ENCODE data around the gene NDST1.

DNA sequence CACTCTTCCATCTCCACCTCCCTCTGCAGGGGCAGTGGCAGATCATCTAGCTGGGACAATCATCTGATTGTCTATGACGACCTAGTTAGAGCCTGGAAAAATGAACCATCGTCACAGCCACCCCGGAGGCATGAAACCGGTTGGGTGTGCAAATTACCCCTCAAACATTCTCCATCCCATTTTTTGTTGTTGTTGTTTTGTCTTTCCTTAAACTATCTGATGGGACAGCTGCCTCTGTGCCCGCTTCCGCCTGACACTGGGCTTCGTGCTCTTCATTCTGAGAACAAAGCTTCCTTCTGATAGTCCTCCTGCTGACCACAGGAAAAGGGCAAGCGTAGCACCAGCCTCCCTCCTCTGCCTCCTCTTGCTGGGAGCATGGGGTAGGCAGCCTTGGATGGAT, 7.0 kb upstream of the NDST1 start:
- TF ChIP-seq, protein P1, sequence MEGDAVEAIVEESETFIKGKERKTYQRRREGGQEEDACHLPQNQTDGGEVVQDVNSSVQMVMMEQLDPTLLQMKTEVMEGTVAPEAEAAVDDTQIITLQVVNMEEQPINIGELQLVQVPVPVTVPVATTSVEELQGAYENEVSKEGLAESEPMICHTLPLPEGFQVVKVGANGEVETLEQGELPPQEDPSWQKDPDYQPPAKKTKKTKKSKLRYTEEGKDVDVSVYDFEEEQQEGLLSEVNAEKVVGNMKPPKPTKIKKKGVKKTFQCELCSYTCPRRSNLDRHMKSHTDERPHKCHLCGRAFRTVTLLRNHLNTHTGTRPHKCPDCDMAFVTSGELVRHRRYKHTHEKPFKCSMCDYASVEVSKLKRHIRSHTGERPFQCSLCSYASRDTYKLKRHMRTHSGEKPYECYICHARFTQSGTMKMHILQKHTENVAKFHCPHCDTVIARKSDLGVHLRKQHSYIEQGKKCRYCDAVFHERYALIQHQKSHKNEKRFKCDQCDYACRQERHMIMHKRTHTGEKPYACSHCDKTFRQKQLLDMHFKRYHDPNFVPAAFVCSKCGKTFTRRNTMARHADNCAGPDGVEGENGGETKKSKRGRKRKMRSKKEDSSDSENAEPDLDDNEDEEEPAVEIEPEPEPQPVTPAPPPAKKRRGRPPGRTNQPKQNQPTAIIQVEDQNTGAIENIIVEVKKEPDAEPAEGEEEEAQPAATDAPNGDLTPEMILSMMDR (IDR thresholded peaks at IDR 0.05) = no peak
- TF ChIP-seq POLR2A (IDR thresholded peaks at IDR 0.05) = no peak
